HepG2 (cell line): ENCODE measurements around the gene ABHD17A. TPM values are rescaled to one million over a fixed set of nuclear protein-coding genes. Genes with fewer than 3 reads are reported as not detected.
A peak's percentile ranks its signal among the peaks of the same experiment; 100 is the strongest.

ENCODE experiments used
- ATRX ChIP-seq: sonication (generic); formaldehyde crosslinking; IDR thresholded peaks from 2 replicates; pipeline ENCODE4 v1.4.0; 2020; ENCODE audit warnings: missing genetic modification reagents, borderline replicate concordance
- CENPT ChIP-seq: sonication (generic); formaldehyde crosslinking; IDR thresholded peaks from 2 replicates; pipeline ENCODE4 v1.8.0; 2022; ENCODE audit warnings: low read depth, mild to moderate bottlenecking, moderate library complexity, missing genetic modification reagents
- DPF2 ChIP-seq: sonication (generic); formaldehyde crosslinking; IDR thresholded peaks from 2 replicates; pipeline ENCODE4 v1.4.0; 2020; ENCODE audit warnings: mild to moderate bottlenecking, low read depth, missing genetic modification reagents, borderline replicate concordance
- ESRRA ChIP-seq: sonication (generic); formaldehyde crosslinking; IDR thresholded peaks from 2 replicates; pipeline ENCODE4 v1.5.1; 2020; ENCODE audit warnings: mild to moderate bottlenecking, low read depth, missing genetic modification reagents
- MBD4 ChIP-seq: IDR thresholded peaks from 2 replicates; pipeline ENCODE4 v1.6.1; 2012; ENCODE audit warnings: low read length, inconsistent platforms, borderline replicate concordance
- MEIS2 ChIP-seq: sonication (generic); formaldehyde crosslinking; IDR thresholded peaks from 2 replicates; pipeline ENCODE4 v1.9.0; 2021; ENCODE audit warnings: mild to moderate bottlenecking, missing genetic modification reagents
- MTA1 ChIP-seq: sonication (generic); formaldehyde crosslinking; IDR thresholded peaks from 2 replicates; pipeline ENCODE4 v1.4.0; 2020; ENCODE audit warnings: missing genetic modification reagents, mild to moderate bottlenecking, borderline replicate concordance
- NR2C2 ChIP-seq: sonication (generic); formaldehyde crosslinking; IDR thresholded peaks from 2 replicates; pipeline ENCODE4 v1.4.0; 2020; ENCODE audit warnings: missing genetic modification reagents, mild to moderate bottlenecking, moderate library complexity, borderline replicate concordance
- TCF7 ChIP-seq: sonication (generic); IDR thresholded peaks from 2 replicates; pipeline ENCODE4 v1.6.1; 2016; ENCODE audit warnings: antibody characterized with exemption, low read depth
- ZNF101 ChIP-seq: sonication (generic); formaldehyde crosslinking; IDR thresholded peaks from 2 replicates; pipeline ENCODE4 v1.4.0; 2020; ENCODE audit warnings: mild to moderate bottlenecking, low read depth, missing genetic modification reagents, borderline replicate concordance
- polyA plus RNA-seq, 8 experiments: library from polyadenylated mRNA; depleted of rRNA in 3 of 8; stranded (reverse) in 7 of 8; unstranded in 1 of 8; fragments of >200 nt; fragmentation: Illumina TruSeq in 4 of 8; extraction: Trizol in 4 of 8; gene quantifications; 2 replicates each; pipeline versions ENCODE4 v1.2.1 to v1.2.3, GENCODE V29; 2011 to 2016; ENCODE audit warnings: low read depth in 4 of 8, missing spikeins in 1 of 8, mixed read lengths in 1 of 8; ENCODE audit not compliant: insufficient read depth in 1 of 8
- total RNA-seq, 5 experiments: library from RNA; depleted of rRNA; stranded (reverse); fragments of >200 nt; fragmentation: Illumina TruSeq; extraction: Trizol; gene quantifications; 2 replicates each; pipeline ENCODE4 v1.2.3, GENCODE V29; 2016; ENCODE audit warnings: low read depth in 1 of 5
- TF ChIP-seq, protein P1 (sequence below): sonication (generic); formaldehyde crosslinking; IDR thresholded peaks from 2 replicates; pipeline ENCODE4 v1.4.0; 2020; ENCODE audit warnings: missing genetic modification reagents, borderline replicate concordance
- TF ChIP-seq, protein P2 (sequence below): sonication (generic); formaldehyde crosslinking; IDR thresholded peaks from 2 replicates; pipeline ENCODE4 v1.4.0; 2020; ENCODE audit warnings: mild to moderate bottlenecking, missing genetic modification reagents
- TF ChIP-seq, protein P3 (sequence below): sonication (generic); formaldehyde crosslinking; IDR thresholded peaks from 2 replicates; pipeline ENCODE4 v1.5.1; 2020; ENCODE audit warnings: missing genetic modification reagents, mild to moderate bottlenecking, borderline replicate concordance
- TF ChIP-seq, protein P4 (sequence below): sonication (generic); formaldehyde crosslinking; IDR thresholded peaks from 2 replicates; pipeline ENCODE4 v1.8.0; 2022; ENCODE audit warnings: missing genetic modification reagents, mild to moderate bottlenecking, moderate library complexity, borderline replicate concordance

ABHD17A gene
- total and polyA plus RNA-seq, 2 of the 13 experiments (the other 11 are each of a cell fraction or from before 2014, with no cell fraction given): 27.7 to 40.8 TPM

DNA sequence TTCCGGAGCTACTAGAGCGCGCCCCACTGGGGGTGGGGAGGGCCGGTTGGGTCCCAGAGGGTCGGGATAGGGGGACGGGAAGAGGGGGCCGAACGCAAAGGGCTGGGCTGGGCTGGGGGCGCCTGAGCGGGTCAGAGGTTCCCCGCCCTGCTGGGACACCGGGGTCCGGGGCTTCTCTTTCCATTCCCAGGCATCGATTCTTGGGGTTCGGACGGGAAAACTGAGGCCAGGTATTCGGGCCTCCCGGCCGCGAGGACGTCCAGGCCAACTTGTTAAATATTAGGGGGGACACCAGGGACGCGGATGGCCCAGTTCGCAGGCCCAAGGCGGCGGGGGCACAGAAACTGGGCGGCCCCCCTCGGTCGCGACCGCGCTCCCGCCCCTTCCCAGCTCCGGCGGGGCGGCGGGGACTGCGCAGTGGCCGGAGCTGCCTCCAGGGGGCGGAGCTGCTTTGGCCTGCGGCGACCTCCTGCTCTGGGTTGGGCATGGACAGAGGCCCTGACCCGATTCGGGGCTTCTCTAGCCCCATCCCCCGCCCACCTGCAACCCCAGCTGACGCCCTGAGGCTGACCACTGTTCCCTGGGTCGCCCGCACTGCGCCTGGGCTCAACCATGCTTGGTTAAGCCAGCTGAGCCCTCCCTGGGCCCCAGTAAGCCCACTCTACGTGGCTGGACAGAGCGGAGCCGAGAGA is 20.7 kb downstream of the ABHD17A start (continued):
- TF ChIP-seq, protein P1, sequence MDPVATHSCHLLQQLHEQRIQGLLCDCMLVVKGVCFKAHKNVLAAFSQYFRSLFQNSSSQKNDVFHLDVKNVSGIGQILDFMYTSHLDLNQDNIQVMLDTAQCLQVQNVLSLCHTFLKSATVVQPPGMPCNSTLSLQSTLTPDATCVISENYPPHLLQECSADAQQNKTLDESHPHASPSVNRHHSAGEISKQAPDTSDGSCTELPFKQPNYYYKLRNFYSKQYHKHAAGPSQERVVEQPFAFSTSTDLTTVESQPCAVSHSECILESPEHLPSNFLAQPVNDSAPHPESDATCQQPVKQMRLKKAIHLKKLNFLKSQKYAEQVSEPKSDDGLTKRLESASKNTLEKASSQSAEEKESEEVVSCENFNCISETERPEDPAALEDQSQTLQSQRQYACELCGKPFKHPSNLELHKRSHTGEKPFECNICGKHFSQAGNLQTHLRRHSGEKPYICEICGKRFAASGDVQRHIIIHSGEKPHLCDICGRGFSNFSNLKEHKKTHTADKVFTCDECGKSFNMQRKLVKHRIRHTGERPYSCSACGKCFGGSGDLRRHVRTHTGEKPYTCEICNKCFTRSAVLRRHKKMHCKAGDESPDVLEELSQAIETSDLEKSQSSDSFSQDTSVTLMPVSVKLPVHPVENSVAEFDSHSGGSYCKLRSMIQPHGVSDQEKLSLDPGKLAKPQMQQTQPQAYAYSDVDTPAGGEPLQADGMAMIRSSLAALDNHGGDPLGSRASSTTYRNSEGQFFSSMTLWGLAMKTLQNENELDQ (CRISPR knock-in tag): no peak
- TF ChIP-seq MEIS2 (CRISPR knock-in tag) (no peak), NR2C2 (no peak; the same call in 1 of the 2 replicates), ZNF101 (CRISPR knock-in tag) (no peak), DPF2 (CRISPR knock-in tag) (no peak), CENPT (no peak), TCF7 (no peak), ATRX (CRISPR knock-in tag) (no peak), ESRRA (CRISPR knock-in tag) (peak; percentile 47; the same call in 1 of the 2 replicates), MBD4 (no peak), MTA1 (CRISPR knock-in tag) (no peak)
- TF ChIP-seq, protein P2, sequence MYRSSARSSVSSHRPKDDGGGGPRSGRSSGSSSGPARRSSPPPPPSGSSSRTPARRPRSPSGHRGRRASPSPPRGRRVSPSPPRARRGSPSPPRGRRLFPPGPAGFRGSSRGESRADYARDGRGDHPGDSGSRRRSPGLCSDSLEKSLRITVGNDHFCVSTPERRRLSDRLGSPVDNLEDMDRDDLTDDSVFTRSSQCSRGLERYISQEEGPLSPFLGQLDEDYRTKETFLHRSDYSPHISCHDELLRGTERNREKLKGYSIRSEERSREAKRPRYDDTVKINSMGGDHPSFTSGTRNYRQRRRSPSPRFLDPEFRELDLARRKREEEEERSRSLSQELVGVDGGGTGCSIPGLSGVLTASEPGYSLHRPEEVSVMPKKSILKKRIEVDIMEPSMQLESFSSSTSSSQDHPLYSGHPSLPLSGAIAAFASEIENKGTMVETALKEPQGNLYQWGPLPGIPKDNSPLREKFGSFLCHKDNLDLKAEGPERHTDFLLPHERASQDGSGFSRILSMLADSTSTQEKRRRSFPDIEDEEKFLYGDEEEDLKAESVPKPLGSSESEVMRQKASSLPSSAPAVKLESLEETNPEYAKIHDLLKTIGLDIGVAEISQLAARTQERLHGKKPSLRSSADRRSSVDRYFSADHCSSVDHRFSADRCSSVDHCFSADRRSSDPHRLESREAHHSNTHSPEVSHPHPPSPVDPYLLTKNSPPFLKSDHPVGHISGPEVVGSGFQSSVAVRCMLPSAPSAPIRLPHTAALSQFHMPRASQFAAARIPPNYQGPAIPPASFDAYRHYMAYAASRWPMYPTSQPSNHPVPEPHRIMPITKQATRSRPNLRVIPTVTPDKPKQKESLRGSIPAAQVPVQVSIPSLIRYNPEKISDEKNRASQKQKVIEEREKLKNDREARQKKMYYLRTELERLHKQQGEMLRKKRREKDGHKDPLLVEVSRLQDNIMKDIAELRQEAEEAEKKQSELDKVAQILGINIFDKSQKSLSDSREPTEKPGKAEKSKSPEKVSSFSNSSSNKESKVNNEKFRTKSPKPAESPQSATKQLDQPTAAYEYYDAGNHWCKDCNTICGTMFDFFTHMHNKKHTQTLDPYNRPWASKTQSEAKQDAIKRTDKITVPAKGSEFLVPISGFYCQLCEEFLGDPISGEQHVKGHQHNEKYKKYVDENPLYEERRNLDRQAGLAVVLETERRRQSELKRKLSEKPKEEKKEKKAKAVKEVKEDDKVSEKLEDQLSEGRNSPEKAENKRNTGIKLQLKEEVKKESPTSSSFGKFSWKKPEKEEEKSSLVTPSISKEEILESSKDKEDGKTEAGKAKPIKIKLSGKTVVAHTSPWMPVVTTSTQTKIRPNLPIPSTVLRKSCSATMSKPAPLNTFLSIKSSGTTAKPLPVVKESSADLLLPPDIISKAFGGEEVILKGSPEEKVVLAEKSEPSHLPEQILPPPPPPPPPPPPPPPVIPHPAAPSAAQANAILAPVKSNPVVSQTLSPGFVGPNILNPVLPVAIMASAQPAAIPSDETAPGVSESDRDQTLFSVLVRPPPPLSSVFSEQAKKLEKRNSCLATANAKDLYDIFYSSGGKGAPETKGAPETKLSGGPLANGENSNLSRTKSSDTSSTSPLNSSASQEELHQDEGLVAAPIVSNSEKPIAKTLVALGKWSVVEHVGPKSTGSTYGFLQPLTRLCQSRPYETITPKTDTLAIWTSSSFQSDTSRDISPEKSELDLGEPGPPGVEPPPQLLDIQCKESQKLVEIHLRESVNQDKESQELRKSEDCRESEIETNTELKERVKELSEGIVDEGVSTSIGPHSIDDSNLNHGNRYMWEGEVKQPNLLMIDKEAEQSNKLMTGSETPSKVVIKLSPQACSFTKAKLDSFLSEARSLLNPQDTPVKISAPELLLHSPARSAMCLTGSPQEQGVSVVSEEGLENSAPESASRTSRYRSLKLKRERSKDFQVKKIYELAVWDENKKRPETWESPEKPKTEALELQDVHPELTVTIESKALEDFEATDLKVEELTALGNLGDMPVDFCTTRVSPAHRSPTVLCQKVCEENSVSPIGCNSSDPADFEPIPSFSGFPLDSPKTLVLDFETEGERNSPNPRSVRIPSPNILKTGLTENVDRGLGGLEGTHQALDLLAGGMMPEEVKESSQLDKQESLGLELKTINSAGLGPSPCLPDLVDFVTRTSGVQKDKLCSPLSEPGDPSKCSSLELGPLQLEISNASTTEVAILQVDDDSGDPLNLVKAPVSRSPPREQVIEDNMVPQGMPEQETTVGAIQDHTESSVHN (CRISPR knock-in tag): no peak
- TF ChIP-seq, protein P3, sequence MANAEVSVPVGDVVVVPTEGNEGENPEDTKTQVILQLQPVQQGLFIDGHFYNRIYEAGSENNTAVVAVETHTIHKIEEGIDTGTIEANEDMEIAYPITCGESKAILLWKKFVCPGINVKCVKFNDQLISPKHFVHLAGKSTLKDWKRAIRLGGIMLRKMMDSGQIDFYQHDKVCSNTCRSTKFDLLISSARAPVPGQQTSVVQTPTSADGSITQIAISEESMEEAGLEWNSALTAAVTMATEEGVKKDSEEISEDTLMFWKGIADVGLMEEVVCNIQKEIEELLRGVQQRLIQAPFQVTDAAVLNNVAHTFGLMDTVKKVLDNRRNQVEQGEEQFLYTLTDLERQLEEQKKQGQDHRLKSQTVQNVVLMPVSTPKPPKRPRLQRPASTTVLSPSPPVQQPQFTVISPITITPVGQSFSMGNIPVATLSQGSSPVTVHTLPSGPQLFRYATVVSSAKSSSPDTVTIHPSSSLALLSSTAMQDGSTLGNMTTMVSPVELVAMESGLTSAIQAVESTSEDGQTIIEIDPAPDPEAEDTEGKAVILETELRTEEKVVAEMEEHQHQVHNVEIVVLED (CRISPR knock-in tag): no peak
- TF ChIP-seq, protein P4, sequence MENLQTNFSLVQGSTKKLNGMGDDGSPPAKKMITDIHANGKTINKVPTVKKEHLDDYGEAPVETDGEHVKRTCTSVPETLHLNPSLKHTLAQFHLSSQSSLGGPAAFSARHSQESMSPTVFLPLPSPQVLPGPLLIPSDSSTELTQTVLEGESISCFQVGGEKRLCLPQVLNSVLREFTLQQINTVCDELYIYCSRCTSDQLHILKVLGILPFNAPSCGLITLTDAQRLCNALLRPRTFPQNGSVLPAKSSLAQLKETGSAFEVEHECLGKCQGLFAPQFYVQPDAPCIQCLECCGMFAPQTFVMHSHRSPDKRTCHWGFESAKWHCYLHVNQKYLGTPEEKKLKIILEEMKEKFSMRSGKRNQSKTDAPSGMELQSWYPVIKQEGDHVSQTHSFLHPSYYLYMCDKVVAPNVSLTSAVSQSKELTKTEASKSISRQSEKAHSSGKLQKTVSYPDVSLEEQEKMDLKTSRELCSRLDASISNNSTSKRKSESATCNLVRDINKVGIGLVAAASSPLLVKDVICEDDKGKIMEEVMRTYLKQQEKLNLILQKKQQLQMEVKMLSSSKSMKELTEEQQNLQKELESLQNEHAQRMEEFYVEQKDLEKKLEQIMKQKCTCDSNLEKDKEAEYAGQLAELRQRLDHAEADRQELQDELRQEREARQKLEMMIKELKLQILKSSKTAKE: no peak
